Measurements from ENCODE around the gene CYP4F22. TPM values are rescaled to one million over a fixed set of nuclear protein-coding genes. Genes with fewer than 3 reads are reported as not detected.

Gene CYP4F22
- total and polyA plus RNA-seq, 12 donors, result 0.11 to 0.34 TPM; not detected in 10

GRCh38 chr19:15549581-15549980, 41.3 kb downstream of the CYP4F22 start:
- 84 to 92% (median 91%) methylated on average over 4 to 5 of the region's 5 CpGs for WGBS, 4 donors
- H3K36me3 ChIP-seq (replicated peaks in 1 of 2), result no peaks in the 10 kb centered on the region
- no peak overlapping the region for H3K27ac ChIP-seq
- H3K9me3 ChIP-seq (replicated peaks in 1 of 3), result no peaks in the 10 kb centered on the region
- peaks cover 6 to 8% of the 10 kb centered on the region in 2 donors for H3K4me1 ChIP-seq (replicated peaks in 1 of 2)
- no peak overlapping the region for H3K4me3 ChIP-seq
- H3K27me3 ChIP-seq, result peaks cover 19% of the 10 kb centered on the region
- intact Hi-C loops (cut with DNase I), result loop anchor here in 1 of 2 donors (10.0 kb wide), 1 partner anchor 75 kb away; the partner anchor contains the start of gene PGLYRP2
- TF ChIP-seq POLR2A (IDR thresholded peaks at IDR 0.05), result no peak
- no peak for DNase-seq

GRCh38 chr19:15550273-15550672, 41.9 kb downstream of the CYP4F22 start:
- intact Hi-C loops (cut with DNase I), result loop anchor here (10.0 kb wide), 3 partner anchors 95 to 285 kb away; partner anchors contain the start of gene AKAP8 (in 1 of the 2)
- H3K27me3 ChIP-seq, result peaks cover 19% of the 10 kb centered on the region
- H3K9me3 ChIP-seq (replicated peaks in 1 of 3), result no peaks in the 10 kb centered on the region
- 78 to 82% (median 81%) methylated on average over 3 of the region's 3 CpGs for WGBS, 4 donors
- H3K4me1 ChIP-seq (replicated peaks in 1 of 2), result peaks cover 6 to 8% of the 10 kb centered on the region in 2 donors
- H3K4me3 ChIP-seq, result no peak overlapping the region
- TF ChIP-seq CTCF (IDR thresholded peaks at IDR 0.05) (no peak), POLR2A (IDR thresholded peaks at IDR 0.05) (no peak)
- no peak for DNase-seq
- no peaks in the 10 kb centered on the region for H3K36me3 ChIP-seq (replicated peaks in 1 of 2)
- H3K27ac ChIP-seq, result no peak overlapping the region

- peaks cover 19% of the 10 kb centered on the region for H3K27me3 ChIP-seq
- H3K4me3 ChIP-seq, result peak overlapping the region in 1 of 4 donors; percentile 53
- TF ChIP-seq CTCF (IDR thresholded peaks at IDR 0.05), result no peak
- TF ChIP-seq POLR2A (IDR thresholded peaks at IDR 0.05), result no peak
- no peak for DNase-seq
- intact Hi-C loops (cut with DNase I), result loop anchor here (10.0 kb wide), 3 partner anchors 96 to 286 kb away; partner anchors contain the start of gene AKAP8 (in 1 of the 2)
- H3K9me3 ChIP-seq (replicated peaks in 1 of 3), result no peaks in the 10 kb centered on the region
- H3K4me1 ChIP-seq (replicated peaks in 1 of 2), result peaks cover 10 to 14% of the 10 kb centered on the region in 2 donors
- WGBS, 4 donors, result 1 to 9% (median 6%) methylated on average over 5 to 8 of the region's 8 CpGs
- H3K36me3 ChIP-seq (replicated peaks in 1 of 2), result no peaks in the 10 kb centered on the region
- H3K27ac ChIP-seq, result no peak overlapping the region
Measured at GRCh38 chr19:15550929-15551292, 42.6 kb downstream of the CYP4F22 start.

GRCh38 chr19:15551293-15552004, 43.1 kb downstream of the CYP4F22 start:
- Histone ChIP-seq H3K9me3 (replicated peaks in 1 of 3) (no peaks in the 10 kb centered on the region), H3K27me3 (peaks cover 19% of the 10 kb centered on the region), H3K36me3 (replicated peaks in 1 of 2) (no peaks in the 10 kb centered on the region), H3K4me3 (peak overlapping the region in 1 of 4 donors; percentile 53), H3K4me1 (replicated peaks in 1 of 2) (peaks cover 12 to 20% of the 10 kb centered on the region in 2 donors), H3K27ac (no peak overlapping the region)
- TF ChIP-seq POLR2A (IDR thresholded peaks at IDR 0.05) (no peak), CTCF (IDR thresholded peaks at IDR 0.05) (no peak)
- intact Hi-C loops (cut with DNase I), result loop anchor here (10.0 kb wide), 3 partner anchors 97 to 287 kb away; partner anchors contain the start of gene AKAP8 (in 1 of the 2)
- DNase-seq, result peak in 4 of 7 donors; percentile 19 to 32 (median 22)
- 4 to 13% (median 6%) methylated on average over 6 to 40 of the region's 40 CpGs for WGBS, 4 donors
